GM19099 (cell line): ENCODE data around the gene METTL25B.
A peak's percentile ranks its signal among the peaks of the same experiment; 100 is the strongest.

Experiments used
- POLR2A ChIP-seq: IDR thresholded peaks from 3 replicates; pipeline ENCODE4 v1.6.1; 2011; ENCODE audit warnings: low read depth; ENCODE audit not compliant: insufficient read length; ENCODE audit errors: extremely low read depth

Gene METTL25B

GRCh38 chr1:156707417-156708217 lies 20.7 kb upstream of the METTL25B start:
- no peak for TF ChIP-seq POLR2A

DNA sequence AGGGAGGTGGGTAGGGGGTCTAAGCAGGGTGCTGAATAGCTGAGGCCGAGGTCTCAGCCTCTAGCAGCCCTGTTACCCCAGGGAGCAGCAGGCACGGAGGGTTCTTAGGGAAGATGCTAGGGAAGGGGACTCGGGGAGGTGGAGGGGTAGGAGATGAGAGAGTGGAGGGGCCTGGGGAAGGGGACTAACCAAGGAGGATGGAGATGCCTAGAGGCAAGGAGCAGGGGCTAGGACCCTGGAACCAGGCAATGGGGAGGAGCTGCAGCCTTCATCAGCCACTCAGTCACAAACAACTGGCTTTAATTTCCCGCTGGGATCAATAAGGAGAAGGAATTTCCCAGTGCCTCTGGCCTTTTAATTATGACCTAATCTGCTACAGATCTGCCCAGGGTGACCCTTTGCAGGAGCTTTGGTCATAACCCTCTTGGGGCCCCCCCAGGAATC lies 20.0 kb upstream of the METTL25B start:
- TF ChIP-seq POLR2A = no peak

DNA sequence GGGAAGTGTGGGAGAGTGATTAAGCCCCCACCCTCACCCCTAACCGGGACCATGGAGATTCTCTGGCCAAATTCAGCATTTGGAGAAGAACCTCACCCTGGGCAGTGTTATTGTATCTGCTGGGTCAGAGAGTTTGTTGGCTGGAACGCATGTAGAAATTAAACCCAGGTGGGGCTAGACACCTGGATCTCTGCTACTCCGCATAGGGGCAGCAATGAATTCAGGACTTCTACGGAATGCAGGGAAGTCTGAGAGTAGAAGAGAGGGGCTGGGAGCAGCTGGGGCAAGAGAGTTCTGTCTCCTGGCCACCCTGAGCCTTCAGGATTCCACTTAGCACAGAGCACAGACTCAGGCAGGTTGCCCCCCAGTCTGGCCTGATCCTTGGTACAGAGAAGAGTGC lies 19.2 kb upstream of the METTL25B start:
- no peak for TF ChIP-seq POLR2A

DNA sequence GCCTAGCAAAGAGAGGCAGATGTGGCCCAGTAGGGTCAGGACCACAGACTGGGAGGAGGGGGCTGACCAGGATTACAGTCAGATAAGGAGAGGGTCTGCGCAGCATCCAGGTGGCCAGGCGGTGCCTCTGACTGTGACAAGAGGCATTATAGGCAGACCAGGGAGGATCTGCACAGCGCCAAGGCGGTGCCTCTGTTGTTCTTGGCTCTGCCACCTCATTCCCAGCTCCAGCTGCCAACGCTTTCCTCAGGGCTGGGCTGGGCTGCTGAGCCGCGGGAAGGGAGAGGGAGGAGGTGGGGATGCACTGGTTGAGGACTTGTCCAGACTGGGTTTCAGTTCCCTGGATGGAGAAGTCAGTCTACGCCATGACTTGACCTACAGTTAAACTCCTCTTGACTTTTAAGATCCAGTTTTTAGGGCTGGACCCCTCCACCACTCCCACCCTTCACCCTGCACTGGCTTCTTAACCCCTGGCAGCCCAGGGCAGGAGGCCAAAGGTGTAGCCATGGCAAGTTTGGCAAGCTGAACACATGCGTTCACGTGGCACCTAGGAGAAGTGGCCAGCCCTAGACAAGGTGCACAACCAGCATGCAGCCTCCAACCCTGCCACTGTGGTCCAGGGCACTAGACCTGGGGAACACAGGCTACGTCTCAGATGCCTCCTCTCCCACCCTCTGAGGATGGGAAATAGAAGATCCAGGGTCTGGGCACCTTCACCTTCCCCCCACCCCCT lies 18.3 kb upstream of the METTL25B start:
- no peak for TF ChIP-seq POLR2A

DNA sequence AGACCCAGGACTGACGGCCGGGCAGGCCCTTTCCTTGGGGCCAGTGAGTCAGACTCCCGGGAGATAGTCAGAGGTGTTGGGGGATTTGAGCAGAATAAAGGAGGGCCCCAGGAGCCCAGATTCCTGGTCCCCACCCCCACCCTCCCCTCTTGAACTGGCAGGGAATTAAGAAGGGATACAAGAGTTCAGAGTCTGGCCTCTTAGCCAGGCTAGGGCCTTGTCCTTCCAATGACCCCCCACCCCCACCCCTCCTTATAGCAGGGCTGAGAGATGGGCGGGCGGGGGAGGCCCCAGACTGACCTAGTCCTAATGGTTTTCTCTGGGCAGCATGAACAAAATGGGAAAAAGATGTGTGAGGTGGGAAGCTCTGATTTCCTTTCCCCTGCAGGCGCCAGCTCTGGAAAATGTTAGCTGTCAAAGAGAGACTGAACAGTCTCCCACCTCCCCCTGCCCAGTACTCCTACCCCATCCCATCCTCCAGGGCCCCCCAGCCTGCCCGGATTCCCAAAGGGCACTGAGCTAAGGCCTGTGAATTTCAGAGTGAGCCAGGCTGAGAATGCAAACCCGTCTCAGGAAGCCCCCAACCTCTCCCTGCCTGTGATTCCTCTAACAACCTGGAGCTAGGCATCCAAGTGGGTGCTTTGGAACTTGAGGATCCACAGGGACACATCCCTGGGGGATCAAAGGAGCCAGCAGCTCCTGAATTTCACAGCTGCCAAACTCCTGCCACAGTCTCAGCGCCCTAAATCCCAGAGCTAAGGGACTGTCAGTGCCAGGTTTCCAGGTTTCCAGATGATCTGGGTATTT lies 17.1 kb upstream of the METTL25B start:
- TF ChIP-seq POLR2A = no peak

- no peak for TF ChIP-seq POLR2A
These were observed 15.6 kb upstream of the METTL25B start for GRCh38 chr1:156712626-156713025.

GRCh38 chr1:156714830-156715229 lies 13.4 kb upstream of the METTL25B start:
- TF ChIP-seq POLR2A = no peak

- TF ChIP-seq POLR2A = no peak
These were observed 10.9 kb upstream of the METTL25B start for GRCh38 chr1:156717351-156717750.

GRCh38 chr1:156721131-156721530 lies 7.1 kb upstream of the METTL25B start:
- TF ChIP-seq POLR2A = no peak

- TF ChIP-seq POLR2A = no peak
These were observed 6.7 kb upstream of the METTL25B start for GRCh38 chr1:156721535-156721934.

DNA sequence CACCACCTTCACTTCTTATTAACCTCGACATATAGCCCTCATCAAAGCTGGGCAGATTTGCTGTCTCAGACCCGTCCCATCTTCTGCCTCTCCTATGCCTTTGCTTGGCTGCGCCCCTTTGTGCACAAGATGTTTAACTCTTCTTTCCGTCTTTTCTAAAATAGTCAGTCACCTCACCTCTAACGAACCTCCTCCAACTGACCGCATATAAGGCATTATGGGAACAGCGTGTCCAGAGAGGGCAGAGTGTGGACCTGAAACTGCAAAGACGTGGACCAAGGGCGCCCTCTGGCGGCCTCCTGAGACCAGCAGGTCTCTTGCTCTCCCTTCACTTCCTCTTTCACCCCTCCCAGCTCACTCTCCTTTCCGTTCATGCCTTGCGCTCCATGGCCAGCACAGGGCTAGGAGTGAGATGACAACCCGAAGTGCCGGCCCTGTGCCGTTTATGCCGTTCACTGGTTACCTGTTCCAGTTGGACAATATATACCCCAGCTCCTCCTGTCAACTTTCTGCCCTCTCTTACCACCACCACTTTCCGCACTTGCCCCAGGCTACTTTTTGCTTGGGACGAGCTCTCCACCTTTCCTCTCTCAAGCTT lies 2.5 kb upstream of the METTL25B start:
- no peak for TF ChIP-seq POLR2A

DNA sequence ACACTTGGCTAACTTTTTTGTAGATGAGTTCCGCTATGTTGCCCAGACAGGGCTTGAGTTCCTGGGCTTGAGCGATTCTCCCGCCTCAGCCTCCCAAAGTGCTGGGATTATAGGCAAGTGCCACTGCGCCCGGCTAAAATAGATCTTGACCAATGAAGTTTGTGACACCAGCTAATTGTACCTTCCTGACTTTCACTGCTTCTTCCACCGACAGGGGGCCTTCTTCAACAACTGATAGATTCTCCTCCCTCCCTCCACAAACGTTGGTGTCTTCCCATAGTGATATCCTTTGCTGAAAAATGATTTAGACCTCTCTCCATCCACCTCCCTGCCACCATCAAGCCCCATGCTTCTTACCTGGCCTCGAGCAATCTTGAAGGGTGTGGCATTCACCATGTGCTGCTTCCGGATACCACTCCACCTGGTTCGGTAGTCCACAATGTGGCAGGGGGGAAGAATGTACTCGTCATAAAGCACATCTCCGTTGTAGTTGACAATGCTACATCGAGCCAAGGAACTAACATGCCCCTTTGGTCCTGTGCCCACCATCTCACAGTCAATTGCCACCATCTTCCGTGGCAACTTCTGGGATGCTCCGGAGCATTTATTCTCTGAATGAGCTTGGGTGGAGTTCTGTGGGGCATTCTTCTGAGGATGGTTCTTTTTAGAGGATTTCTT lies 1.6 kb upstream of the METTL25B start:
- TF ChIP-seq POLR2A = no peak

DNA sequence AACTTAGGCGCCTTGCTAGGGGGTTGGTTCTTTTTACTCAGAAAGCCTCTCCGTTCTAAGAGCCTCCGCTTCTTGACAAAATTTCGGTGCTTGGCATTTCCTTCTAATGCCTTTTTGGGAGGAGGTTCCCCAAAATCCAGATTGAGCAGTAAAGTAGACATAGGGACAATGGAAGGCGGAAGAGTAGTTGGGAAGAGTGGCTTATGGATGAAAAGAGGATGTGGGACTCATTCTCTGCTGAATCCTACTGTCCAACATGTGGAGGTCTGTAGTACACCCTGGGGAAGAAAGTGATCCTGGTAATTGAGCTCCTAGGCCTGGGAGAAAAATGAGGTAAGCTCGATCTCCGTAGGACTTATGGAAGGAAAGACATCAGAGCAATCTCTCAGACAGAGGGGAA lies 777 bp upstream of the METTL25B start:
- TF ChIP-seq POLR2A = no peak

DNA sequence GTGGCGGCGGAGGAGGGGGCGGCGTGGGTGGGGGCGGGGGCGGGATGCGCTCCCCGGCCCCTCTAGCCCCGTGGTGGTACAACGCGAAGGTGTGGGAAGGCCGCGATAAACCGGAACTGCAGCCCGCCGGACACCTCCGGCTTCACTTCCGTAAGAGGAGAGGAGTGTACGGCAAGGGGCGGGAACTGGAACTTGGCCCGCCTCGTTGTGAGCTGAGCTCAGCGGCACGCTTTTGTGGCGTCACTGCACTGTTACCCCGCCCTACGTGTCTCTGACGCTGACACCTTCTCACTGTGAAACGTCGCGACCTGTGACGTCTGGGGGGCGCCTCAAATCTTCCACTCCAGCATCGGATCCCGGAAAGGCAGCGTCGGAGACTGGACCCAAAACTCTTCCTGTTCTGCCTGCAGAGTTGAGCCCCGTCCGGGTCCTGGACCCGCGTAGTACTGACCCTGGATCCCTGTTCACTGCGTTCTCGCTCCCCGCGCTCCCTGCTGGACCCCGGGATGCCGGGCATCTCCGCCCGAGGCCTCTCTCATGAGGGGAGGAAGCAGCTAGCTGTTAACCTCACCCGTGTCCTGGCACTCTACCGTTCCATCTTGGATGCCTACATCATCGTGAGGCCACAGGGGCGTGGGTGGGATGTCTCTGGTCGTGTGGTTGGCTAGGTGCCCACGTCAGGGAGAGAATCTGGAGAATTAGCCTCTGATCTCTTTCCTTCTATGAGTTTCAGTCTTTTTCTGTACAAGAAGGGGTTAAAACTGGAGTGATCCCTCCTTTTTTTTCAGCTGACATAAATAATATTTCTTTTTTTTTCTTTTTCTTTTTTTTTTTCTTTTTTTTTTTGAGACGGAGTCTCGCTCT lies 562 bp downstream of the METTL25B start, which contains the start of gene ISG20L2:
TSS of gene ISG20L2 (minus strand) at position 168 of the 864 bp plus-strand sequence. CDS start 1,114 bp downstream, outside the sequence.
- peak; percentile 45 for TF ChIP-seq POLR2A

GRCh38 chr1:156733989-156734584 lies 5.8 kb downstream of the METTL25B start:
- no peak for TF ChIP-seq POLR2A
